GM12872 (cell line): ENCODE measurements around the gene INTS6.

Source experiments
- TF ChIP-seq, protein P1 (sequence below): IDR thresholded peaks from 3 replicates; pipeline ENCODE4 v1.5.1; 2011; ENCODE audit warnings: low read depth, mild to moderate bottlenecking, low read length, moderate library complexity; ENCODE audit not compliant: insufficient read depth

The INTS6 gene

DNA sequence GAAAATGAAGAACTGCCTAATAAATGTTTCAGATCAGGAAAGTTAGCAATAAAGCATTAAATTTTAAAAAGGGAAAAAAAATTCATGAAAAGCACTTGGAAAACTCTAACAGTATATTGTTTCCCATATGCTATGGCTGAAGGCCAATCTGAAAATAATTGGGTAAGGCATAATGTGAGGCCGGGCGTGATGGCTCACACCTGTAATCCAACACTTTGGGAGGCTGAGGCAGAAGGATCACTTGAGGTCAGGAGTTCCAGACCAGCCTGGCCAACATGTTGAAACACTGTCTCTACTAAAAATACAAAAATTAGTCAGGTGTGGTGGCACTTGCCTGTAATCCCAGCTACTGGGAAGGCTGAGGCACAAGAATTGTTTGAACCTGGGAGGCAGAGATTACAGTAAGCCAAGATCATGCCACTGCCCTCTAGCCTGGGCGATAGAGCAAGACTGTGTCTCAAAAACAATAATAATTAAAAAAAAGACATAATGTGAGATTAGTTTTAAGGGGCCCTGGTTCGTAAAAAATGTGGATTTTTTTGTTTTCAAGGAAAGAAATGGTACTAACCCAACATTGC lies 15.2 kb downstream of the INTS6 start:
- TF ChIP-seq, protein P1, sequence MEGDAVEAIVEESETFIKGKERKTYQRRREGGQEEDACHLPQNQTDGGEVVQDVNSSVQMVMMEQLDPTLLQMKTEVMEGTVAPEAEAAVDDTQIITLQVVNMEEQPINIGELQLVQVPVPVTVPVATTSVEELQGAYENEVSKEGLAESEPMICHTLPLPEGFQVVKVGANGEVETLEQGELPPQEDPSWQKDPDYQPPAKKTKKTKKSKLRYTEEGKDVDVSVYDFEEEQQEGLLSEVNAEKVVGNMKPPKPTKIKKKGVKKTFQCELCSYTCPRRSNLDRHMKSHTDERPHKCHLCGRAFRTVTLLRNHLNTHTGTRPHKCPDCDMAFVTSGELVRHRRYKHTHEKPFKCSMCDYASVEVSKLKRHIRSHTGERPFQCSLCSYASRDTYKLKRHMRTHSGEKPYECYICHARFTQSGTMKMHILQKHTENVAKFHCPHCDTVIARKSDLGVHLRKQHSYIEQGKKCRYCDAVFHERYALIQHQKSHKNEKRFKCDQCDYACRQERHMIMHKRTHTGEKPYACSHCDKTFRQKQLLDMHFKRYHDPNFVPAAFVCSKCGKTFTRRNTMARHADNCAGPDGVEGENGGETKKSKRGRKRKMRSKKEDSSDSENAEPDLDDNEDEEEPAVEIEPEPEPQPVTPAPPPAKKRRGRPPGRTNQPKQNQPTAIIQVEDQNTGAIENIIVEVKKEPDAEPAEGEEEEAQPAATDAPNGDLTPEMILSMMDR, result no peak

DNA sequence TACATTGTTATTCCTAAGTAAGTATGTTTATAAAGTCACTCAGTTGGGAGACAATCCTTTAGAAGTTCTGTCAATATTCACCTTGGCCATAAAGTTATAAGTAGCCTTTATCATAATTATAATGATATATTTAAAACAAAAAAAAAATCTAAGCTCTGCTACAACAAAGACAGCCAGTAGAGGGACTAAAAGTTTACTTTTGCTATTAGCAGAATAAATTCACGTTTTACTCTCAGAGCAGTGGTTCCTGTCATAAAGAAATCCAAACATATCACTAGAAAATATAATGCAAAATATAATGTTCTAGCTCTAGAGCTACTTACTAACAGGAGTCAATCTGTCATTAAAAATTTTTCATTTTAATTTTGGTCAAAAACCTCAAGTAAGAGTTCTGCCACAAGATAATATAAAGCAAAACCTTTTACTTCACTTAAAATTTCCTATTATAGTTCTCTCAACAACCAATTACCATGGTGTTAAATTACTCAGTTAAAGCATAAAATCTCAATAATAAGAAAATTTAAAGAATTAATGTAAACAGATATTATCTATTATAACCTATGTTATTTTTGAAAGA lies 17.7 kb downstream of the INTS6 start:
- TF ChIP-seq, protein P1, result peak; percentile 47; the same call in 2 of the 3 replicates

DNA sequence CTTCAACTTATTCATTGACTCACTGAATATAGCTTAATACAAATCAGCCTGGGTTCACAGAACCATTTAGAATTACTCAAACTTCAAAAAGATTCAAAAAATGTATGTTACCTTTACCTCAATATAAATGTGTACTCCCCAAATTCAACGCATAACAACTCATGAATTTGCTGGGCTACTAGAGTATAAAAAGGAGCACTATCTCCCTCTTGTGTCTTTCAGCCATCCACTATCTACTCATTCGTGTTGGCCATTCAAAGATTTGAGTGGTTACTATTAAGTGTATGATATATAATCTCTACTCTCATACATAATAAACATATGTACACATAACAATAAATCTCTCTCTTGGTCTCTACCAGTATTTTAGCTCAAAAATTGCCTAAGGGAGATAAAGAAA lies 20.3 kb downstream of the INTS6 start:
- TF ChIP-seq, protein P1, result no peak

DNA sequence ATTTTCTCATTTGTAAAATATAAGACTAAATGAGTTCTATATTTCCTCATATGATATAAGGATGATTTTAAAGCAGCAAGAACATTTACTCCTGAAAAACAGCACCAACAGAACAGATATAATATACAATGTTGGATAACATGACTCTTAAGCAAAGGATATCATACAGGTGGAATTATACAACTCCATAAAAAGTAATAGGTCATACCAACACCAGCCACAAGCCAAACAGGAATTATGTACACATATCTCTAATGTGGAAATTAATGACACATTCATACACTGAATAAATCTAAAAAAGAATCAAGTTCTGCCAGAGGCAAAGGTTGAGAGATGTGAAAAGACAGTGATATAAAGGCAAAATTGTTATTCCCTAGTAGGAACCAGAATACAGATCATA lies 25.9 kb downstream of the INTS6 start:
- TF ChIP-seq, protein P1, result no peak

DNA sequence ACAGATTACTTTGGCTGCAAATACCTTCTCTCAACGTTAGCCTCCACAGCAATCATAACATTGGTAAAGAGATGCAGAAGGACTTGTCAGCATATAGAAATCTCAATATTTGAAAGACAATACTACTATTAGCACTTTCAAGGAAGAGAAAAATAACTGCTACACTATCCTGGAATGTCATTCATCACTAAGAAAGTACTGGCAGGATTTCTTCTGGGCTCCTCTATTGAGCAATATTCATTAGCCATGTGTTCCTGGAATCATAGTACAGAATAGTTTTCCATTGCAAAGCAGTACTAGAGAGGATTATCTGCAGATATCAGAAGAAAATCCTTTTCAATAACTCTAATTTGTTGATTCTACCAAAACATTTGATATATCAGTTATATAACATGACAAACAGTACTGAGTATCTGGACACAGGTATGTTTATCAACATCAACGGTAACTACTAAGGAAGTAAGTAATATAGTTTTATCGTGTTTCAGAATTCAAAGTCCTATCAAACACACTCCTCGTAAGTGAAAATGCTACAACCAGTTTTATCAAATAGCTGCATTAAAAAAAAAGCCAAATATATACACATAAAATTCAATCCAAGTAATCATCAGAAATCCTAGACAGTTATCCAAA lies 27.3 kb downstream of the INTS6 start:
- TF ChIP-seq, protein P1, result no peak

DNA sequence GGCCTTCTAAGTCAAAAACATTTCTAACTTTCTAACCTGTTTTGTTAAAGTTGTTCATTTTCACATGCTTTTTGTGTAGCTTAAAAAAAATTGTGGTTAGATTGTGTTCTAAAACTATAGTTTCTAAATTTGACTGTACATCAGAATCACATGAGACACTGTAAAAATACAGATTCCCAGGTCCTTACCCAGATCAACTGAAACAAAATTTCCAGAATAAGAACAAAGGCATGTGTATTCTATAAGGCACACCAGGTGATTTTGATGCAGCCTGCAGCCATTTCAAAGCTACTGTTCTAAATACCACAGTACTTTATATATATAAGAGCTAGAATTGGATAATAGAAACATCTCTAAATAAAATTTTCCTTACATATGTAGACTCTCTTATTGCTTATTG lies 29.1 kb downstream of the INTS6 start:
- TF ChIP-seq, protein P1, result no peak

DNA sequence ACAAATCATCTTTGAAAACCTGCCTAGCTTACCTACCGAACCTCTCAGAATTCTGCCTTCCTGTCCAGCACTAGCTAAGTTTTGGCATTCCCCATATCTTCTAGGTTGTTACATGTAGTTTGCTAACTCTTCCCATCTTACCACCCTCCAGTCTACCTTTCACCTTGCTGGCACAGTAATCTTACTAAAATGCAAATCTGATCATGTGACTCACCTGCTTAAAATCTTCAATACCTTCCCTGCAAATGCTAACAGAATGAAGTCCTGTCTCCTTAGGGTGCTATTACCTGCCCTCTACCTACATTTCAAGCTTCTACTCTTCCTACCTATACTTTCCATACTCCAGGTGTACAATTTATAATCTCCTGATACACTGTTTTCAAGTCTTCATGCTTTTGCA lies 30.4 kb downstream of the INTS6 start:
- TF ChIP-seq, protein P1, result no peak
